IMR-90 (cell line): Measurements from ENCODE around the gene NKX1-1. TPM values are rescaled to one million over a fixed set of nuclear protein-coding genes. Genes with fewer than 3 reads are reported as not detected.

Experiments used
- ATAC-seq: fragments of 200-7000 bp; cut with Tn5 transposase; 2 replicates; pipeline ENCODE4 v1.9.1; 2020; ENCODE audit warnings: low read depth, mild to moderate bottlenecking, moderate library complexity
- BruUV-seq: library from RNA; stranded (reverse); fragments of 400-500 nt; replicated peaks from 2 replicates; lab custom pipeline; 2021; lab: Mats Ljungman, UMichigan
- CTCF ChIA-PET: fragments of 300-600 bp; formaldehyde crosslinking; extraction: SDS; loops from one replicate; lab custom pipeline; 2021; ENCODE audit warnings: antibody characterized with exemption; lab: Yijun Ruan, JAX
- POLR2A ChIA-PET: fragments of 300-600 bp; sonication (Branson Sonifier 250); formaldehyde crosslinking; loops from one replicate; lab custom pipeline; 2022; ENCODE audit warnings: antibody characterized with exemption; ENCODE audit not compliant: unreplicated experiment; lab: Charles Lee
- DNase-seq: peaks from one replicate; pipeline ENCODE4 v3.0.0; 2013
- H2AFZ ChIP-seq: replicated peaks from 2 replicates; pipeline ENCODE3; 2013; ENCODE audit warnings: low read length, mild to moderate bottlenecking; ENCODE audit not compliant: poor library complexity
- H2AK5ac ChIP-seq: 2 replicates; pipeline ENCODE4 v1.6.1; 2013; ENCODE audit warnings: low read depth, low read length, inconsistent platforms
- H2AK9ac ChIP-seq: replicated peaks from 2 replicates; pipeline ENCODE3; 2013; ENCODE audit warnings: mild to moderate bottlenecking, low read depth, low read length, moderate library complexity; ENCODE audit not compliant: poor library complexity
- H2BK120ac ChIP-seq: 2 replicates; pipeline ENCODE4 v1.6.1; 2013; ENCODE audit warnings: low read depth, low read length, inconsistent platforms
- H2BK15ac ChIP-seq: 3 replicates; pipeline ENCODE4 v1.6.1; 2013; ENCODE audit warnings: low read depth, low read length, inconsistent platforms
- H2BK20ac ChIP-seq: 2 replicates; pipeline ENCODE4 v1.6.1; 2013; ENCODE audit warnings: low read depth, mild to moderate bottlenecking, inconsistent platforms, low read length, moderate library complexity
- H2BK5ac ChIP-seq: 2 replicates; pipeline ENCODE4 v1.6.1; 2013; ENCODE audit warnings: mild to moderate bottlenecking, low read depth, low read length, inconsistent platforms; ENCODE audit not compliant: poor library complexity, severe bottlenecking
- H3K14ac ChIP-seq: replicated peaks from 2 replicates; pipeline ENCODE4 v1.6.1; 2013; ENCODE audit warnings: low read depth, low read length, inconsistent platforms
- H3K18ac ChIP-seq: 2 replicates; pipeline ENCODE4 v1.6.1; 2013; ENCODE audit warnings: low read depth, low read length, control low read depth
- H3K23ac ChIP-seq: 2 replicates; pipeline ENCODE4 v1.6.1; 2013; ENCODE audit warnings: low read depth, low read length, inconsistent platforms
- H3K27ac ChIP-seq: 2 replicates; pipeline ENCODE4 v1.5.1; 2013; ENCODE audit warnings: mild to moderate bottlenecking, control low read depth, low read length; ENCODE audit not compliant: insufficient read depth
- H3K27me3 ChIP-seq: 2 replicates; pipeline ENCODE4 v1.6.1; 2013; ENCODE audit warnings: low read length; ENCODE audit not compliant: control insufficient read depth, insufficient read depth
- H3K36me3 ChIP-seq: 2 replicates; pipeline ENCODE4 v1.6.1; 2013; ENCODE audit warnings: low read length, mixed read lengths; ENCODE audit not compliant: control insufficient read depth, insufficient read depth
- H3K4ac ChIP-seq: 2 replicates; pipeline ENCODE4 v1.6.1; 2013; ENCODE audit warnings: low read depth, low read length, inconsistent platforms
- H3K4me1 ChIP-seq: 2 replicates; pipeline ENCODE4 v1.6.1; 2013; ENCODE audit warnings: low read length, mixed read lengths; ENCODE audit not compliant: control insufficient read depth, insufficient read depth
- H3K4me2 ChIP-seq: 2 replicates; pipeline ENCODE4 v1.6.1; 2013; ENCODE audit warnings: low read depth, mild to moderate bottlenecking, control low read depth, low read length, moderate library complexity
- H3K4me3 ChIP-seq: 2 replicates; pipeline ENCODE4 v1.5.1; 2013; ENCODE audit warnings: low read depth, mild to moderate bottlenecking, control low read depth, low read length, moderate library complexity; ENCODE audit not compliant: insufficient read depth
- H3K56ac ChIP-seq: 2 replicates; pipeline ENCODE4 v1.6.1; 2013; ENCODE audit warnings: low read length, inconsistent platforms; ENCODE audit not compliant: insufficient read depth; ENCODE audit errors: extremely low read depth
- H3K79me1 ChIP-seq, 2 experiments: 2 replicates each; pipeline ENCODE4 v1.6.1; 2013; ENCODE audit warnings: low read length in 2 of 2, inconsistent platforms in 1 of 2, low read depth in 1 of 2
- H3K9ac ChIP-seq: 2 replicates; pipeline ENCODE4 v1.6.1; 2013; ENCODE audit warnings: low read depth, low read length, control low read depth
- H3K9me1 ChIP-seq: 2 replicates; pipeline ENCODE4 v1.6.1; 2013; ENCODE audit warnings: low read length, inconsistent platforms; ENCODE audit not compliant: insufficient read depth
- H3K9me3 ChIP-seq: 2 replicates; pipeline ENCODE4 v1.6.1; 2013; ENCODE audit warnings: low read length; ENCODE audit not compliant: control insufficient read depth, insufficient read depth
- H4K20me1 ChIP-seq: 2 replicates; pipeline ENCODE4 v1.6.1; 2013; ENCODE audit warnings: low read length, inconsistent platforms; ENCODE audit not compliant: insufficient read depth
- H4K5ac ChIP-seq: 2 replicates; pipeline ENCODE4 v1.6.1; 2013; ENCODE audit warnings: mild to moderate bottlenecking, low read depth, low read length, control low read depth
- H4K8ac ChIP-seq, 2 experiments: 2 replicates each; pipeline ENCODE4 v1.6.1; 2013; ENCODE audit warnings: low read depth in 2 of 2, low read length in 2 of 2, control low read depth in 1 of 2, inconsistent platforms in 1 of 2
- H4K91ac ChIP-seq: 2 replicates; pipeline ENCODE4 v1.6.1; 2013; ENCODE audit warnings: low read depth, low read length, inconsistent platforms; ENCODE audit not compliant: insufficient read depth
- CEBPB ChIP-seq: IDR thresholded peaks from 2 replicates; pipeline ENCODE4 v1.6.1; 2012; ENCODE audit warnings: low read depth, low read length, improper control_type of control experiment
- CHD1 ChIP-seq: IDR thresholded peaks from 2 replicates; pipeline ENCODE4 v1.6.1; 2012; ENCODE audit warnings: low read depth, low read length, improper control_type of control experiment
- MXI1 ChIP-seq: IDR thresholded peaks from 2 replicates; pipeline ENCODE4 v1.6.1; 2012; ENCODE audit warnings: low read depth, mild to moderate bottlenecking, low read length, moderate library complexity, borderline replicate concordance
- NFE2L2 ChIP-seq: fragments of 150-350 bp; IDR thresholded peaks from 2 replicates; pipeline ENCODE4 v1.6.1; 2016; ENCODE audit warnings: low read depth, mild to moderate bottlenecking, low read length
- RAD21 ChIP-seq: IDR thresholded peaks from 2 replicates; pipeline ENCODE4 v1.6.1; 2012; ENCODE audit warnings: low read length, improper control_type of control experiment
- RFX5 ChIP-seq: IDR thresholded peaks from 2 replicates; pipeline ENCODE4 v1.8.0; 2012; ENCODE audit warnings: low read depth, mild to moderate bottlenecking, low read length, moderate library complexity
- SMC3 ChIP-seq: fragments of 150-350 bp; IDR thresholded peaks from 2 replicates; pipeline ENCODE4 v1.6.1; 2016; ENCODE audit warnings: low read depth, mild to moderate bottlenecking, antibody characterized with exemption, low read length, moderate library complexity
- USF2 ChIP-seq: fragments of 150-350 bp; IDR thresholded peaks from 2 replicates; pipeline ENCODE4 v1.6.1; 2017; ENCODE audit warnings: mild to moderate bottlenecking, antibody characterized with exemption, low read length, low read depth
- WGBS, 2 experiments: methylation state at CpG; one replicate each; pipeline versions ENCODE4 v1.1.5 to v1.1.7; 2013; ENCODE audit warnings: missing lambda C conversion rate in 2 of 2; ENCODE audit not compliant: insufficient read length in 1 of 2; ENCODE audit errors: extremely low coverage in 2 of 2; 5-methylcytosine and 5-hydroxymethylcytosine counted together
- dilution Hi-C: fragments of 300-500 bp; cut with HindIII; formaldehyde crosslinking; loops from one replicate; pipeline ENCODE4 v1.14.3; 2018; ENCODE audit warnings: low sequenced_read_pairs; ENCODE audit not compliant: unreplicated experiment
- in situ Hi-C: fragments of 300-500 bp; cut with MboI; formaldehyde crosslinking; loops from 3 replicates; pipeline ENCODE4 v1.14.3; 2019; ENCODE audit warnings: low sequenced_read_pairs, inconsistent platforms, mixed read lengths
- intact Hi-C: fragments of 100-400 bp; cut with micrococcal nuclease; formaldehyde crosslinking; loops from 2 replicates; pipeline ENCODE4 v1.10.0; 2022
- polyA plus RNA-seq, 3 experiments: library from polyadenylated mRNA; depleted of rRNA; stranded (reverse); fragments of >200 nt; gene quantifications; 2 replicates each; pipeline ENCODE4 v1.2.3, GENCODE V29; 2012; ENCODE audit warnings: low replicate concordance in 1 of 3
- total RNA-seq: library from RNA; depleted of rRNA; stranded (reverse); fragments of >200 nt; gene quantifications from 2 replicates; pipeline ENCODE4 v1.2.3, GENCODE V29; 2012

The NKX1-1 gene
- total and polyA plus RNA-seq, 2 of the 4 experiments (the other 2 are of a cell fraction), result not detected

GRCh38 chr4:1359144-1359501 is 47.1 kb downstream of the NKX1-1 start:
- DNase-seq (no peak), ATAC-seq (no peak)
- Histone ChIP-seq H3K9me1 (no peaks in the 10 kb centered on the region), H4K8ac (no peak overlapping the region), H3K56ac (no peak overlapping the region), H3K23ac (no peak overlapping the region), H2AK5ac (no peak overlapping the region), H3K36me3 (peaks cover 33% of the 10 kb centered on the region), H3K4me1 (0 out of 2 replicates have a peak, but pooled peaks cover 2% of the 10 kb centered on the region), H4K5ac (no peak overlapping the region), H2AFZ (no peak overlapping the region), H3K4me3 (no peak overlapping the region), H3K9ac (no peak overlapping the region), H2BK120ac (no peak overlapping the region), H2BK20ac (no peak overlapping the region), H3K18ac (no peak overlapping the region), H2BK15ac (no peak overlapping the region), H2AK9ac (no peak overlapping the region), H3K27ac (no peak overlapping the region), H3K79me1 (no peaks in the 10 kb centered on the region; a peak in 1 of 4 replicates), H3K4ac (no peak overlapping the region), H4K91ac (no peak overlapping the region), H3K14ac (no peak overlapping the region), H4K20me1 (no peaks in the 10 kb centered on the region), H3K27me3 (no peaks in the 10 kb centered on the region), H2BK5ac (no peak overlapping the region), H3K4me2 (no peak overlapping the region), H3K9me3 (no peaks in the 10 kb centered on the region)
- POLR2A ChIA-PET, result no interaction called here
- in situ Hi-C loops, result loop anchor here (10.0 kb wide), 1 partner anchor 276 kb away; no protein-coding TSS in a partner anchor
- intact Hi-C loops, result loop anchor here (5.0 kb wide), 1 partner anchor 153 kb away; no protein-coding TSS in a partner anchor
- 87% methylated on average over 3 of the region's 14 CpGs; no CpG with 5 or more reads in 1 of the 2 experiments for WGBS, 2 experiments
- no TSS peak for BruUV-seq
- CTCF ChIA-PET, result no interaction called here
- TF ChIP-seq RAD21, result no peak
- TF ChIP-seq CEBPB, result no peak
- TF ChIP-seq CHD1, result no peak
- no peak for TF ChIP-seq MXI1
- TF ChIP-seq RFX5, result no peak
- no peak for TF ChIP-seq USF2
- TF ChIP-seq SMC3, result no peak
- no peak for TF ChIP-seq NFE2L2
- dilution Hi-C loops, result no loop called here
